ENCODE results near the gene ZNF710.
"Not testable (repeated sequence)": the region's sequence is repeated elsewhere in the genome, so short reads cannot be mapped to it uniquely, and the experiment has no call there.

ZNF710 gene

GRCh38 chr15:90062462-90062932 lies 61.4 kb downstream of the ZNF710 start:
- no peak for DNase-seq

GRCh38 chr15:90062973-90063769 lies 62.0 kb downstream of the ZNF710 start:
- DNase-seq, result no peak

- DNase-seq, result no peak
These were observed 62.7 kb downstream of the ZNF710 start for GRCh38 chr15:90063770-90064247.

GRCh38 chr15:90064911-90065681 lies 64.0 kb downstream of the ZNF710 start:
- DNase-seq, result no peak

- DNase-seq, result no peak
These were observed 64.5 kb downstream of the ZNF710 start for GRCh38 chr15:90065682-90066049.

DNA sequence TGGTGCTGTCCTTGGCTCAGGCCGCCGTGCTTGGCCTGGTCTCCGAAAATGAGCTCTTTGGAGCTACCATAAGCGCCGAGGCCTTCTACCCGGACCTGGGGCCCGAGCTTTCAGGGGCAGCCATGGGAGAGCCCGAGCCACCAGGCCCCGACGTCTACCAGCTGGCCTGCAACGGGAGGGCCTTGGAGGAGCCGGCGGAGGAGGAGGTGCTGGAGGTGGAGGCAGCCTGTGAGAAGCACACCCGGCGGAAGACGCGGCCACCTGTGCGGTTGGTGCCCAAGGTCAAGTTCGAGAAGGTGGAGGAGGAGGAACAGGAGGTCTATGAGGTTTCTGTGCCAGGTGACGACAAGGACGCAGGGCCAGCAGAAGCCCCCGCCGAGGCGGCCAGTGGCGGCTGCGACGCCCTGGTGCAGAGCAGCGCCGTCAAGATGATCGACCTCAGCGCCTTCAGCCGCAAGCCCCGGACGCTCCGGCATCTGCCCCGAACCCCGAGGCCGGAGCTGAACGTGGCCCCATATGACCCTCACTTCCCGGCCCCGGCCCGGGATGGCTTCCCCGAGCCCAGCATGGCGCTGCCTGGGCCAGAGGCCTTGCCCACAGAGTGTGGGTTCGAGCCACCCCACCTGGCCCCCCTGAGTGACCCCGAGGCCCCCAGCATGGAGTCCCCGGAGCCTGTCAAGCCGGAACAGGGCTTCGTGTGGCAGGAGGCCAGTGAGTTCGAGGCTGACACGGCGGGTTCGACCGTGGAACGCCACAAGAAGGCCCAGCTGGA lies 66.2 kb downstream of the ZNF710 start:
- no peak for DNase-seq

- DNase-seq, result no peak
These were observed 67.0 kb downstream of the ZNF710 start for GRCh38 chr15:90067953-90068606.

DNA sequence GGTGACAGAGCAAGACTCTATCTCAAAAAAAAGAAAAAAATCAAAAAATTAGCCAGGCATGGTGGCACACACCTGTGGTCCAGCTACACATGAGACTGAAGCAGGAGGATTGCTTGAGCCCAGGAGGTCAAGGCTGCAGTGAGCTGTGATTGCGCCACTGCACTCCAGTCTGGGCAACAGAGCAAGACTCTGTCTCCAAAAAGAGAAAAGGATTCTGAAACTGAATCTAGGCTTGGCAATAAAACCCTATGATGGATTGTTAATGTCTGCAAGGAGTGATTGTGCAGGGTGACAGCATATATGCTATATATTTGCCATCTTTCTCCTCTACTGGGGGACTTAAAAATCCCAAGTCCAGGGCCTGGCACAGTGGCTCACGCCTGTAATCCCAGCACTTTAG lies 69.5 kb downstream of the ZNF710 start:
- DNase-seq, result not testable (repeated sequence)

DNA sequence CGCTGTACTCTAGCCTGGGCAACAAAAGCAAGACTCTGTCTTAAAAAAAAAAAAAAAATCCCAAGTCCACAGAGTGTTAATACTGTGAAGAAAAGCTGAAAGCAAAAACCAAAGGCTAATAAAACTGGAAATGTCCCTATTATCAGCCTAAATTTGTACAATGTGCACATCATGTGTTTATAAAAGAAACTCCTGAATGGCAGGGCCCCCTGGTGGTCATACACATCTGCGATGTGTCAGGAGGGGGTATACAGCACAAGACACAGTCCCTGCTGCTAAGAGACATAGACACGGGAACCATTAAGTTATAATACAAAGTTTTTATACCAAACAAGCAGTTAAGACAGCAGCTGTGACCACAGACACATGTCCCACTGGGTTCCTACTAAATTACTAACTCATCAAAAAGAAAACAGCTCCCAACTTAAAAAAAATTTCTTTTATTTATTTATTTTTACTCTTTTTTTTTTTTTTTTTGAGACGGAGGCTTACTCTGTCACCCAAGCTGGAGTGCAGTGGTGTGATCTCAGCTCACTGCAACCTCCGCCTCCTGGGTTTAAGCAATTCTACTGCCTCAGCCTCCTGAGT lies 70.2 kb downstream of the ZNF710 start:
- peak; percentile 68 to 69 for DNase-seq

DNA sequence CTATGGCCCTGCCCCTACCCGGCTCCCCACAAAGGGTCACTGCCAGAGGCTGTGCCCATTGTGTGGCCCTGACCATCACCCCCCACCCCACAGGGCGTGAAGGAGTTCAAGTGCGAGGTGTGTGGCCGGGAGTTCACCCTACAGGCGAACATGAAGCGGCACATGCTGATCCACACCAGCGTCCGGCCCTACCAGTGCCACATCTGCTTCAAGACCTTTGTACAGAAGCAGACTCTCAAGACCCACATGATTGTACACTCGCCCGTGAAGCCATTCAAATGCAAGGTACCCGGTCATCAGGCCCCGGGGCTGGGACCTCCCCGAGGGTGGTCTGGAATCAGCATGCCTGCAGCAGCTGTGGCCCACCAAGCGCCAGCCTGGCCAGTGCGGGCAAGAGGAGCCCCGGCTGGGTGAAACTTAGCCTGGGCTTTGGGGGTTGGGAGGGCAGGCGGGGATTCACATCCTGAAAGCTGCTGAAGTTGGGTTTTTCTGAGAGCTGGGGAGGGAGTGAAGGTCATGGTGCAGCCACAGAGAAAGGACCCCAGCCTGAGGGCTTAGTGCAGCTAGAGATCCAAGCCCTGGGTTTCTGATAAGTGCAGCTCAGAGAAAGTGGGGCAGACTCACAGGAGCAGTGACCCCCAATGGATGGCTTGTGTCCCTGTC lies 72.0 kb downstream of the ZNF710 start:
- DNase-seq, result no peak

- no peak for DNase-seq
These were observed 72.9 kb downstream of the ZNF710 start for GRCh38 chr15:90074023-90074422.

- no peak for DNase-seq
These were observed 73.8 kb downstream of the ZNF710 start for GRCh38 chr15:90074916-90075315.

DNA sequence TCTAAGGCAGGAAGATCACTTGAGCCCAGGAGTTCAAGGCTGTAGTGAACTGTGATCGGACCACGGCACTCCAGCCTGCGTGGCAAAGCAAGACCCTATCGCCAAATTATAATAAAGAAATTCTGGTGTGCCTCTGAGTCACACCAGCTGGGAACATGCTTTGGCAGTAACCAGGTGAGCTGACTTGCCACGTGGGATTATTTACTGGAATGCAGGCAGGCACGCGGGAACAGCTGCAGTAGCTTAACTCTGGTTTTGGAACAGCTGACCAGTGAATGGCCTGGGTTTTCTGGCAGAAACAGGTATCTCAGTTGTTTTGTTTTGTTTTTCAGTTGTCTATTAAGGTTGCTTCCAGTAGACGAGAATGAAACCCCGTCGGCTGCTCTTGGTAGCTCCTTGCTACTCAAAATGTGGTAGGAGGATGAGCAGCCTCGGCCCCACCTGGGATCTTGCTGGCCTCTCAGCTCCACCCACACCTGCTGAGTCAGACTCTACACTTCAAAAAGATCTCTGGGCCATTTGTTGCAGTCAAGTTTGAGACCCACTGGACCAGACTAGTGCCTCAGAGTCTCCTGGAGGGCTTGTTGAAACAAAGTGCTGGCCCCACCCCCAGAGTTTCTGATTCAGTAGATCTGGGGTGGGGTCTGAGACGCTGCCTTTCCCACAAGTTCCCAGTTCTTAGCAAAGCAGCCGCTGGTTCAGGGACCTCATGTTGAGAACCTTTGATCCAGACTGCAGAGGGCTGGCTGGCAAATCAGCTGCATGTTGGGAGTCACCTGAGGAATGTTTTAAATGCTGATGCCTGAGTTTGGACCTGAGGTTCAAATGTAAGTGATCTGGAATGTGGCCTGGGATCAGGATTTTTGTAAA lies 74.5 kb downstream of the ZNF710 start:
- DNase-seq, result no peak

GRCh38 chr15:90076716-90077115 lies 75.6 kb downstream of the ZNF710 start:
- no peak for DNase-seq

DNA sequence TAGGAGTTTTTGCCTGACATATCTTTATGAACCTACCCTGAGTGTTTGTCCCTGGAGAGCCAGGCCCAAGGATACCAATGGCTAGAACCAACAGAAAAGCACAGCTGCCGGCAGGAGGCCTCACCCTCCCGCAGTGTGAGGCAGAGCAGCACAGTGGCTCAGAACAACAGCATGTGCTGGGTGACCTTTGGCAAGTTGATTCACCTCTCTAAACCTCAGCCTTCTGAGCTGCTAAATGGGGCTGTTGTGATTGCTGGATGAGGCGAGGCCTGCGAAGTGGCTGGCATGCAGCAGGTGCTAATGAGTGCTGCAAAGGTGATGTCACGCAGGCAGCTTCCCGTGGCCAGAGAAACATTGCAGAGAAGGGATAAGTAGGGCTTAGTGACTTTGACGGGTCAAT lies 77.8 kb downstream of the ZNF710 start:
- DNase-seq, result no peak

GRCh38 chr15:90079619-90080457 lies 78.7 kb downstream of the ZNF710 start:
- no peak for DNase-seq

DNA sequence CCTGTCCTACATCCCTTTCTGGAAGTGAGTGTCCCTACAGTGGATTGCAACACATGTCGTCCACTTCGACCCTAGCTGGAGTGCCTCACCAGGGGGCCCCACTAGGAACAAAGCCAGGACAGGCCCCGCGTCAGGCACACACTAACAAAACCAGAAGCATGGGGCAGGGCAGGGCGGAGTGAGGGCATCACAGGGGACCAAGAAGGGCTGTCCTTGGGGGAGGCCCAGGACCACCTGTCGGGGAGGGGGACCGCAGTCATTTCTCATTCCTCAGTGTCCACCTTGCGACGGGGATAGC lies 79.3 kb downstream of the ZNF710 start:
- DNase-seq, result no peak

- no peak for DNase-seq
These were observed 79.8 kb downstream of the ZNF710 start for GRCh38 chr15:90080818-90081393.

DNA sequence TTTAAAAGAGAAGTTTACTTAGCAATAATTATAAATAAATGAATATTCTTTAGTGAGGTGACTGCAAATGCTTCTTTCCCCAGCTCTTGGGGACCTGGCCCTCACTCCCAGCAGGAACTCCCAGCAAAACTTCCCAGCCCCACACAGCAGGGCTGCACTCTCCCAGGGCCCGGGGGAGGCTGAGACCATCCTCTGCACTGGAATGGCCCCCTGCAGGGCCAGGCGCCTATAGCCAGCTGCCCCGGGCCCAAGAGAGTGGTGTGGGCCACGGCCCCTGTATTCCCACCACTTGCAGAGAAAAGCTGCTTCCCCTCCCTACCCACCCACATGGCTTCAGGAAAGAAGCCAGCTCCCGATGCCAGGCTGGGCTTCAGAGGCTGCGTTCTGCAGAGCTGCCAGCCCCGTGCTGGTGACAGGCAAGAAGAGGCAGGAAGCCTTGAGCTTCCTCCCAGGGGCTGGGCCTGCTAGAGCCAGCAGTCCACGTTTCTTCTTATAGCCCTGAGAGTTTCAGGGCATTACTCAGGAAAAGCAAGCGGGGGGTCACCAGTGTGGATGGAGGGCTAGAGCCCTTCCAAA lies 81.1 kb downstream of the ZNF710 start:
- no peak for DNase-seq

All from stimulated activated CD4-positive, alpha-beta T cell treated with anti-CD3 and anti-CD28 coated beads, Interleukin-2, amount 100 ng/mL, for 48 hours (primary cell).